Measurements from ENCODE around the gene TMEM108. TPM values are rescaled to one million over a fixed set of nuclear protein-coding genes. Genes with fewer than 3 reads are reported as not detected.

TMEM108 gene
- total and polyA plus RNA-seq, 11 donors = 0.14 to 2.8 (median 0.57) TPM

DNA sequence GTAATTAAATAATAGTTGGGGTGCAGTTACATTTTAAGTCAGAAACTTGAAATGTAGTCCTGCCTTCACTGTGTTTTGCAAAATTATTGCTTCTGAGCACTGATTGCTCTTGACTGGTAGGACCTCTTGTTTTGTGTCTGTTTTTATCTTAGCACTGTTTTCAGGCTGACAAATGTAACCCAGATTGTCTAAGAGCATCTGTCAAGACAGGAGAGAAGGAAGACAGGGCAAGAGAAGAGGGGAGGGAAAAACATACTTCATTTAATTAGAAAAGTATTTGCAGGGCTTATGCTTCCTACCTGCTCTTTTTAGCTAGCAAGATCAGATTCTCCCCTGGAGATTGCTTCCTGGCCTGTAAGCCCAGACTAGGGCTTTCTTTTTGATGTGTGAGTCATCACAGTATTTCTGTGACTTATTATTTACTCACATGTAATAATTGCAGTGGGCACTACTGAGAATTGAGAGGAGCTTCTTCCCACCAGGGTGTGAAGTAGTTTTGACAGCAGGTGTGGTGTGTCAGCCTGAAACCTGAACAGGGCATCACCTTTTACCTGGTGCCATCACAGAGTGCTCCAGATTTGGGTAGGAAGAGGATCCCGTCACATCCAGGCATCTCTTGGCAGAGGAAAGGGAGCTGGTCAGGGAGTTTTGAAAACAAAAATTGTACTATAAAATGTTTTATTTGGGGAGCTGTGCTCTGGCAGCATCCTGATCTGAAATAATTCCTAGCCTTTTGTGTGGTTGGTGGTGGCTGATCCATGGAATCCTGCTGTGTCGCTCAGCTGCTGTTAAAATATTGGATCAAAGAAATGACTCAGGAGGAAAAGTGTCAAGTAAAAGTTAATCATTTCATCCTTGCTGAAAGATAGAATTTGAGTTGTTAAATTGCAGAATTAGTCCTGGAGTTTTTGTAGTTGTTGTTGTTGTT, 98.2 kb downstream of the TMEM108 start:
- Histone ChIP-seq H3K9me3 (no peaks in the 10 kb centered on the region), H3K4me3 (no peak overlapping the region), H3K4me1 (peaks cover 0 to 3% (median 0%) of the 10 kb centered on the region in 12 donors), H3K27me3 (no peaks in the 10 kb centered on the region), H3K27ac (no peak overlapping the region), H3K36me3 (no peaks in the 10 kb centered on the region)
- ATAC-seq = no peak
- no peak for DNase-seq
- intact Hi-C loops (cut with DNase I) = no loop called here
- TF ChIP-seq POLR2A (IDR thresholded peaks at IDR 0.05) = no peak
- TF ChIP-seq, protein P1, sequence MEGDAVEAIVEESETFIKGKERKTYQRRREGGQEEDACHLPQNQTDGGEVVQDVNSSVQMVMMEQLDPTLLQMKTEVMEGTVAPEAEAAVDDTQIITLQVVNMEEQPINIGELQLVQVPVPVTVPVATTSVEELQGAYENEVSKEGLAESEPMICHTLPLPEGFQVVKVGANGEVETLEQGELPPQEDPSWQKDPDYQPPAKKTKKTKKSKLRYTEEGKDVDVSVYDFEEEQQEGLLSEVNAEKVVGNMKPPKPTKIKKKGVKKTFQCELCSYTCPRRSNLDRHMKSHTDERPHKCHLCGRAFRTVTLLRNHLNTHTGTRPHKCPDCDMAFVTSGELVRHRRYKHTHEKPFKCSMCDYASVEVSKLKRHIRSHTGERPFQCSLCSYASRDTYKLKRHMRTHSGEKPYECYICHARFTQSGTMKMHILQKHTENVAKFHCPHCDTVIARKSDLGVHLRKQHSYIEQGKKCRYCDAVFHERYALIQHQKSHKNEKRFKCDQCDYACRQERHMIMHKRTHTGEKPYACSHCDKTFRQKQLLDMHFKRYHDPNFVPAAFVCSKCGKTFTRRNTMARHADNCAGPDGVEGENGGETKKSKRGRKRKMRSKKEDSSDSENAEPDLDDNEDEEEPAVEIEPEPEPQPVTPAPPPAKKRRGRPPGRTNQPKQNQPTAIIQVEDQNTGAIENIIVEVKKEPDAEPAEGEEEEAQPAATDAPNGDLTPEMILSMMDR (IDR thresholded peaks at IDR 0.05) = no peak
- WGBS, 4 donors = 81 to 98% (median 90%) methylated on average over 2 of the region's 2 CpGs

DNA sequence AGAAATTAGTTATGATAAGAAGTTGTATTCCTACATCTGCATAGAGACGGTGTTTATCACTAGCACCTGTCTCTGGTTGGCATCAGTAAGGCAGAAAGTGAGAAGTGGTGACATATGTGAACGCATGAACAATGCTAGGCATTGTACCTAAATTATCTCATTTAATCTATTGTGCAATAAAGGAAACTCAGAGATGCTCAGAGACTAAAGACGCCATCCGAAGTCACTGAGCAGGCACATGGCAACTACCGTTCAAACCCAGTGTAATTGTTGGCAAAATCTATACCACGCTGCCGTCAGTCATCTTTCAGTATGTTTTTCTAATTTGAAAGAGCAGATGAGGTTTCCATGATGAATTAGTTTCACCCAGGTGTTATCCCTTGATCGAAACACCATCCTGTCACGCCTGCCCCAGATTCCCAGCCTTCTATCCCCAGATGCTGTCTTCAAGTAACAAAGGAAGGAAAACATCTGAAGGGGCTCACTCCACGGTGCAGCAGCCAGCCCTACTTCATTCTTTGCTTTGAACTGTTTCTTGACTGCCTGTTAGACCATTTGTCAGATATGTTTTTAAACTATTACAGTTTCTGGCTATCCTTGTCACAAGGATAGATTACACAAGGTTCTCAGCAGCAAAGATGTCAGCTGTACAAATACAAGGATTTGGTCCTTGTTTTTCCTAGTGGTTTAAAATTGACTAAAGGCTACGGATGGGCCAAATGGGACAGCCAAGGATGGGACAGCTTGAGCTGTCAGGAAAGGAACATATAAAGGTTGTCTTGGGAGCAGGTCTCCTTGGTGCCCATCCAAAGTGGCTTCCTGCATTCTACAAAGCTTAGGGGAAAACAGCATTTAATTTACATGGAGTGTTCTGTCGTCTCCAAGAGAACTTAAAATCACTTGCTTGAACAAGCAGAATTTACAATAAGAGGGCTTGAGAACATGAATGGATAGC, 99.1 kb downstream of the TMEM108 start:
- TF ChIP-seq, protein P1 (IDR thresholded peaks at IDR 0.05) = no peak
- no peak for TF ChIP-seq POLR2A (IDR thresholded peaks at IDR 0.05)
- Histone ChIP-seq H3K27me3 (no peaks in the 10 kb centered on the region), H3K27ac (no peak overlapping the region), H3K36me3 (no peaks in the 10 kb centered on the region), H3K4me1 (peaks cover 0 to 4% (median 0%) of the 10 kb centered on the region in 12 donors), H3K4me3 (no peak overlapping the region), H3K9me3 (no peaks in the 10 kb centered on the region)
- DNase-seq (no peak), ATAC-seq (peak in 1 of 4 donors; percentile 26)
- intact Hi-C loops (cut with DNase I) = no loop called here
- WGBS, 4 donors = 72 to 78% (median 76%) methylated on average over 12 of the region's 12 CpGs

DNA sequence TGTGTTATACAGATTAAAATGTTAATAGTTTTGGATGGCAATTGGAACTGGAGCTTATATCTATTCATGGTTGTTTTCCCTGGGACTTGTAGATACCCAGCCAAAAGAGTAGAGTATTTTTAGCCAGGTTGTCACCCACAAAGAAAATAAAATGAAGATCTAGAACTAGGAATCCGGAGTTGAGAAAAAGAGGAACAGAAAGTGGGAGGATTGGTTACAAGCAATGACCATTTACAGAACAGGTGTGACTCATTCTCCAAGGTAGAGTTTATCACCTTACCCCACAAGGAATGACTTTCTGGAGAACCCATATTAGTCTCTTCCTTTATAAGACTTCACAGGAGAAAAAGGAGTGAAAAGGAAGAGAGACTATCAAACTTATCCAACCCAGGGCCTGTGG, 99.8 kb downstream of the TMEM108 start:
- H3K4me1 ChIP-seq = peaks cover 0 to 4% (median 0%) of the 10 kb centered on the region in 12 donors
- 72 to 82% (median 75%) methylated on average over 1 of the region's 1 CpG for WGBS, 4 donors
- no peak for DNase-seq
- H3K4me3 ChIP-seq = no peak overlapping the region
- no peaks in the 10 kb centered on the region for H3K36me3 ChIP-seq
- no peaks in the 10 kb centered on the region for H3K9me3 ChIP-seq
- no peak overlapping the region for H3K27ac ChIP-seq
- H3K27me3 ChIP-seq = no peaks in the 10 kb centered on the region
- intact Hi-C loops (cut with DNase I) = no loop called here
- no peak for TF ChIP-seq POLR2A (IDR thresholded peaks at IDR 0.05)
- TF ChIP-seq, protein P1 (IDR thresholded peaks at IDR 0.05) = no peak
- no peak for ATAC-seq

DNA sequence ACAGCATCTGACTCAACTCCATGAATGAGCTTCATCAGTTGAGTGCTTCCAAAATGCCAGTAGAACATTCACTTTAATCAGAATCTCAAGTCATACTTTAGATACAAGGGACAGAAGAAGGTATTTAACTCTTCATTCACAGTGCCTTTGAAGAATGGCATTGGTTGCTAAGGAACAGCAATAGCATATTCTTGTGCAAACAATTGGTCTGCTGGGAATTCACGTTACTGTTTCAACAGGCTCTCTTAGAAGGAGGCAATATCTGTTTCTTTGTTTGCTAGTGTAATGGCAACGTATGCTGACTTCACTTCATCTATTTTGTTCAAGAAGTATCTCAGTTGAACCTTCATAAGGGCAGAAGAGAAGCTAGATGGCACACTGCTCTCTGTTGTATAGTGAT, 113.9 kb downstream of the TMEM108 start:
- intact Hi-C loops (cut with DNase I) = no loop called here
- no peaks in the 10 kb centered on the region for H3K36me3 ChIP-seq
- ATAC-seq (no peak), DNase-seq (no peak)
- H3K4me1 ChIP-seq = no peaks in the 10 kb centered on the region
- H3K9me3 ChIP-seq = peaks cover 0 to 9% (median 0%) of the 10 kb centered on the region in 12 donors
- no peaks in the 10 kb centered on the region for H3K27me3 ChIP-seq
- 37 to 52% (median 47%) methylated on average over 2 of the region's 2 CpGs for WGBS, 4 donors
- no peak overlapping the region for H3K4me3 ChIP-seq
- TF ChIP-seq POLR2A (IDR thresholded peaks at IDR 0.05) = no peak
- TF ChIP-seq, protein P1 (IDR thresholded peaks at IDR 0.05) = no peak
- no peak overlapping the region for H3K27ac ChIP-seq

Measured in heart left ventricle (tissue), 16 donors.